Endothelial cell of coronary artery (primary cell): Measurements from ENCODE around the gene SCYGR3. TPM values are rescaled to one million over a fixed set of nuclear protein-coding genes. Genes with fewer than 3 reads are reported as not detected.

Experiments
- total RNA-seq: library from RNA; depleted of rRNA; stranded (reverse); fragments of >200 nt; gene quantifications from 2 replicates; pipeline ENCODE4 v1.2.3, GENCODE V29; 2014

The SCYGR3 gene, protein sequence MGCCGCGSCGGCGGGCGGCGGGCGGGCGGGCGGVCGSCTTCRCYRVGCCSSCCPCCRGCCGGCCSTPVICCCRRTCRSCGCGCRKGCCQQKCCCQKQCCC
- total RNA-seq, result not detected in 2 replicates

DNA sequence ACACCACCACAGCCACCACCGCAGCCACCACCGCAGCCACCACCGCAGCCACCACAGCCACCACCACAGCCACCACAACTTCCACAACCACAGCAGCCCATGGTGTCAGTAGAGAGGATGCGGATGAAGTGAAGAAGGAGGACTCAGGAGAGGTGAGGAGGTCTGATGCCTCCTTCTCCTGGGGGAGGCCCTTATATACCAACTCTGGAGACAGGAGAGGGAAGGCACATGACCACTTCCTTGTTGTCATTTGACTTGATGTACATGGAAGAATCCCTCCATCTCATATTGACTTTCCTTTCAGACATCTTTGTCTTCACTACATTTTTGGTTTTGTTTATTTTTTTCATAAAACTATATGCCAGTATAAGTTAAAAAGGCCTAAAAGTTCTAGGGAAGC is at the start of gene SCYGR3:
TSS of gene SCYGR3 (minus strand) at position 101 of the 400 bp plus-strand sequence. CDS start at position 101, 0 bp downstream.

DNA sequence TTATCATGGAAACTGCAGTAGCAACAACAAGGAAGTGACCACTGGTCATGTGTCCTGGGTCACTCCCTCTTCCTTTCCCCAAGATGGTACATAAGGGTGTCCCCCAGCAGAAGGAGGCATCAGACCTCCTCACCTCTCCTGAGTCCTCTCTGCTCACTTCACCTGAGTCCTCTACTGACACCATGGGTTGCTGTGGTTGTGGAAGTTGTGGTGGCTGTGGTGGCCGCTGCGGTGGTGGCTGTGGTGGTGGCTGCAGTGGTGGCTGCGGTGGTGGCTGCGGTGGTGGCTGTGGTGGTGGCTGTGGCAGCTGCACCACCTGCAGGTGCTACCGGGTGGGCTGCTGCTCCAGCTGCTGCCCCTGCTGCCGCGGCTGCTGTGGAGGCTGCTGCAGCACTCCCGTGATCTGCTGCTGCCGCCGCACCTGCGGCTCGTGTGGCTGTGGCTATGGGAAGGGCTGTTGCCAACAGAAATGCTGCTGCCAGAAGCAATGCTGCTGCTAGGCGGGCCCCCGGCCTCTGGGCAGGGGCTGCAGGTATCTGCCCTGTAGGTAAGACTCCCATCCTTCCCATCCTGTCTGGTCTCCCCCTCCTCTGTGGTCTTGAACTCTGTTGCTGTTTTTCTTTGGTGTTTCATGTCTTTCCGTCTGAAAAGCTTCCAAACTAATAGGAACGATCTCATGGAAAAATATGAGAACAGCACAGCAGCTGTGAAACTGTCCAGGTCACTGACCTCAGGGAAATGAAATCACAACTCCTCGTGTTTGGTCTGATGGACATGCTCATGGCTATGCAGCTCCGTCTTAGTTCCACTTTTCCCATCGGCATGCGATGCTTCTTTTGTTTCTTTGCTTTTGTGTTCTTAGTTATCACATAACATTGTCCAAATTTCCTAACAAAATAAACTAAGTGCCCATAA is 2.9 kb upstream of the SCYGR3 start, which contains the start of gene SCYGR4:
TSS of gene SCYGR4 (plus strand) at position 183 of the 915 bp plus-strand sequence. CDS start at position 183, 0 bp downstream.

DNA sequence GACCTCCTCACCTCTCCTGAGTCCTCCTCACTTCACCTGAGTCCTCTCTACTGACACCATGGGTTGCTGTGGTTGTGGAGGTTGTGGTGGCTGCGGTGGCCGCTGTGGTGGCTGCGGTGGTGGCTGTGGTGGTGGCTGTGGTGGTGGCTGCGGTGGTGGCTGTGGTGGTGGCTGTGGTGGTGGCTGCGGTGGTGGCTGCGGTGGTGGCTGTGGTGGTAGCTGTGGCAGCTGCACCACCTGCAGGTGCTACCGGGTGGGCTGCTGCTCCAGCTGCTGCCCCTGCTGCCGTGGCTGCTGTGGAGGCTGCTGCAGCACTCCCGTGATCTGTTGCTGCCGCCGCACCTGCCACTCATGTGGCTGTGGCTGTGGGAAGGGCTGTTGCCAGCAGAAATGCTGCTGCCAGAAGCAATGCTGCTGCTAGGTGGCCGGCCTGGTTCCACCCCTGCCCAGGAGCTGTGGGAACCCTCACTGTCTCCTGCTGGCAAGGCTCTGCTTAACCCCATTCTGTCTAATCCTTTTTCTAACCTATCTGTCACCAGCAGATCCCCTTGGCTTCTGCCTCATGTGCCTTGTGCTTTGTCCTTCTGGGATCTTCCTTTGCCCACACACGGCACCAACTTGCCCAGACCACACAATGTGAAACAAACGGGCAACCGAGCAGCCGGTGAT is 15.7 kb downstream of the SCYGR3 start, which contains the start of gene SCYGR2:
TSS of gene SCYGR2 (plus strand) at position 59 of the 669 bp plus-strand sequence. CDS start at position 59, 0 bp downstream.

Other genes starting within 250 kb of the SCYGR3 start
- gene TM4SF20, start 235.5 kb downstream of the SCYGR3 start, total RNA-seq, result not detected in 2 replicates
- not detected in 2 replicates for gene SCYGR1, start 226.9 kb downstream of the SCYGR3 start, total RNA-seq
- gene AGFG1, start 142.7 kb downstream of the SCYGR3 start, total RNA-seq, result 43.5 and 45.1 TPM in 2 replicates
- not detected in 2 replicates for gene SCYGR2, start 15.9 kb downstream of the SCYGR3 start, total RNA-seq
- gene SCYGR4, start 2.7 kb upstream of the SCYGR3 start, total RNA-seq, result not detected in 2 replicates
- not detected in 2 replicates for gene SCYGR5, start 52.0 kb upstream of the SCYGR3 start, total RNA-seq
- 0.09 and 0.19 TPM in 2 replicates for gene SLC19A3, start 103.2 kb upstream of the SCYGR3 start, total RNA-seq
- not detected in 2 replicates for gene SCYGR6, start 109.9 kb upstream of the SCYGR3 start, total RNA-seq
- not detected in 2 replicates for gene SCYGR7, start 113.5 kb upstream of the SCYGR3 start, total RNA-seq
- not detected in 2 replicates for gene SCYGR8, start 131.1 kb upstream of the SCYGR3 start, total RNA-seq
- gene CCL20, start 199.0 kb upstream of the SCYGR3 start, total RNA-seq, result 0.81 and 2.1 TPM in 2 replicates